Ovary (tissue), 3 donors: ENCODE measurements around the gene ANKRD39.

ENCODE experiments used
- POLR2A ChIP-seq: fragments of 450-650 bp; IDR thresholded peaks from one replicate; pipeline ENCODE4 v1.6.1; 2017; ENCODE audit warnings: antibody characterized with exemption, mild to moderate bottlenecking, moderate library complexity
- TF ChIP-seq, protein P1 (sequence below), 3 donors: fragments of 450-650 bp in 2 of 3; fragments of 200-600 bp in 1 of 3; IDR thresholded peaks; one replicate each; pipeline versions ENCODE4 v1.5.1 to v1.8.0; 2016 to 2022; ENCODE audit warnings: antibody characterized with exemption in 3 of 3, mild to moderate bottlenecking in 1 of 3
- donor health status: DM: no; HTN: no; CAD: no.

DNA sequence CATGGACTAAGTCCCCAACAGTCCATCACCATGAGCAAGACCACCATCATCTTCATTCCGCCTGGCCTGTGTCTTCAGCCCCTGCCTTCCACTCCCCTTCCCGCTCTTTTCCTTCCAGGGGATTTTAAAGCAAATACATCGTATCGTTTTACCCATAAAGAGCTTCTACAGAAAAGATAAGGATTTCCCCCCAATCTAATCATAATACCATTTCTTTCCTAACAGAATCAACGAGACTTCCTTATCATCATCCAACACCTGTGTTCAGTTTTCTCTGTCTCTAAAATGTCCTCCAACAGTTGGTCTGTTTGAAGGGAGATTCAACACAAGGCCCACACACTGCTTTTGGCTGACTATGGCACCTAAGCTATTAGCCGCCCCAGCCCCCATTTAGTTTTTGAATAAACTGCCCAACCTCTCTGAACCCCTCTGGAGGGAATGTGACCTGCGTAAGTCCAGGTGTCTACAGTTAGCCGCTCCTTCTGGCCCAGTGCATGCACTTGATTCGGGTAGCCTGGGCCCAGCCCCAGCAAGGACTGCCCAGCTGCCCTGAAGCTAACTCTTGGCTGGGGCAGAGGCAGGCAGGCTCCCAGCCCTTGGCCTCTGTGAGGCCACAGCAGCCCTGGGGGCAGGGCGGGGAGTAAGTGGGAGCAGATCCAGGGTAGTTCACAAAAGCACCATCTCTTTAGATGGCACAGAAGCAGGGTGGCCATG, 37.4 kb upstream of the ANKRD39 start:
- TF ChIP-seq, protein P1, sequence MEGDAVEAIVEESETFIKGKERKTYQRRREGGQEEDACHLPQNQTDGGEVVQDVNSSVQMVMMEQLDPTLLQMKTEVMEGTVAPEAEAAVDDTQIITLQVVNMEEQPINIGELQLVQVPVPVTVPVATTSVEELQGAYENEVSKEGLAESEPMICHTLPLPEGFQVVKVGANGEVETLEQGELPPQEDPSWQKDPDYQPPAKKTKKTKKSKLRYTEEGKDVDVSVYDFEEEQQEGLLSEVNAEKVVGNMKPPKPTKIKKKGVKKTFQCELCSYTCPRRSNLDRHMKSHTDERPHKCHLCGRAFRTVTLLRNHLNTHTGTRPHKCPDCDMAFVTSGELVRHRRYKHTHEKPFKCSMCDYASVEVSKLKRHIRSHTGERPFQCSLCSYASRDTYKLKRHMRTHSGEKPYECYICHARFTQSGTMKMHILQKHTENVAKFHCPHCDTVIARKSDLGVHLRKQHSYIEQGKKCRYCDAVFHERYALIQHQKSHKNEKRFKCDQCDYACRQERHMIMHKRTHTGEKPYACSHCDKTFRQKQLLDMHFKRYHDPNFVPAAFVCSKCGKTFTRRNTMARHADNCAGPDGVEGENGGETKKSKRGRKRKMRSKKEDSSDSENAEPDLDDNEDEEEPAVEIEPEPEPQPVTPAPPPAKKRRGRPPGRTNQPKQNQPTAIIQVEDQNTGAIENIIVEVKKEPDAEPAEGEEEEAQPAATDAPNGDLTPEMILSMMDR (IDR thresholded peaks at IDR 0.05): no peak
- TF ChIP-seq POLR2A: no peak
